HS-27A (cell line): ENCODE data around the gene RYR1.
A peak's percentile ranks its signal among the peaks of the same experiment; 100 is the strongest.
"Not testable (repeated sequence)": the region's sequence is repeated elsewhere in the genome, so short reads cannot be mapped to it uniquely, and the experiment has no call there.

ENCODE experiments used
- DNase-seq: peaks from one replicate; pipeline ENCODE4 v3.0.0-alpha.2; 2012; ENCODE audit warnings: low read depth, missing footprints

RYR1 gene

GRCh38 chr19:38400361-38400760 is 33.1 kb upstream of the RYR1 start:
- DNase-seq, result no peak

- DNase-seq, result no peak
Measured at GRCh38 chr19:38401148-38401547, 32.3 kb upstream of the RYR1 start.

GRCh38 chr19:38402623-38402966 is 30.9 kb upstream of the RYR1 start:
- DNase-seq, result no peak

- DNase-seq, result peak; percentile 93
Measured at GRCh38 chr19:38402967-38403674, 30.4 kb upstream of the RYR1 start, which contains the start of gene FAM98C. Gene FAM98C, plus strand, starts transcription at chr19:38403093. Its CDS starts 61 bp downstream, at chr19:38403154.

GRCh38 chr19:38404858-38405257 is 28.6 kb upstream of the RYR1 start:
- DNase-seq, result no peak

- no peak for DNase-seq
Measured at GRCh38 chr19:38405276-38405675, 28.2 kb upstream of the RYR1 start.

- no peak for DNase-seq
Measured at GRCh38 chr19:38409631-38410133, 23.8 kb upstream of the RYR1 start.

GRCh38 chr19:38410407-38410806 is 23.1 kb upstream of the RYR1 start:
- not testable (repeated sequence) for DNase-seq

- DNase-seq, result no peak
Measured at GRCh38 chr19:38411041-38411712, 22.3 kb upstream of the RYR1 start.

- DNase-seq, result not testable (repeated sequence)
Measured at GRCh38 chr19:38411898-38412297, 21.6 kb upstream of the RYR1 start.

GRCh38 chr19:38412491-38412890 is 21.0 kb upstream of the RYR1 start:
- DNase-seq, result no peak

- no peak for DNase-seq
Measured at GRCh38 chr19:38412961-38413360, 20.5 kb upstream of the RYR1 start.

- no peak for DNase-seq
Measured at GRCh38 chr19:38413416-38413815, 20.1 kb upstream of the RYR1 start.

- DNase-seq, result no peak
Measured at GRCh38 chr19:38417146-38417543, 16.3 kb upstream of the RYR1 start.

- DNase-seq, result no peak
Measured at GRCh38 chr19:38417544-38418506, 15.7 kb upstream of the RYR1 start.

GRCh38 chr19:38420935-38421334 is 12.6 kb upstream of the RYR1 start:
- no peak for DNase-seq

GRCh38 chr19:38421856-38422255 is 11.6 kb upstream of the RYR1 start:
- DNase-seq, result no peak

- no peak for DNase-seq
Measured at GRCh38 chr19:38422438-38422837, 11.1 kb upstream of the RYR1 start.

GRCh38 chr19:38424272-38424671 is 9.2 kb upstream of the RYR1 start:
- DNase-seq, result no peak

GRCh38 chr19:38425222-38425809 is 8.2 kb upstream of the RYR1 start:
- no peak for DNase-seq

- DNase-seq, result no peak
Measured at GRCh38 chr19:38425810-38426466, 7.6 kb upstream of the RYR1 start, which contains the start of gene RASGRP4. Gene RASGRP4, minus strand, starts transcription at chr19:38426219. Its CDS starts 128 bp downstream, at chr19:38426091.
